Measurements from ENCODE around the gene TMEM72. TPM values are rescaled to one million over a fixed set of nuclear protein-coding genes. Genes with fewer than 3 reads are reported as not detected.

TMEM72 gene
- total RNA-seq, 1 experiment from 2014 or later: not detected

GRCh38 chr10:44955413-44956070 is 44.4 kb downstream of the TMEM72 start:
- no peak for DNase-seq (ENCODE audit: low read depth)

- no peak for DNase-seq (ENCODE audit: low read depth)
These were observed 45.1 kb downstream of the TMEM72 start for GRCh38 chr10:44956226-44956625.

GRCh38 chr10:44956717-44957706 is 45.9 kb downstream of the TMEM72 start:
- DNase-seq (ENCODE audit: low read depth): no peak

GRCh38 chr10:44958196-44958897 is 47.2 kb downstream of the TMEM72 start:
- peak; percentile 53 for DNase-seq (ENCODE audit: low read depth)

- DNase-seq (ENCODE audit: low read depth): no peak
These were observed 47.7 kb downstream of the TMEM72 start for GRCh38 chr10:44958898-44959246.

- DNase-seq (ENCODE audit: low read depth): peak; percentile 77
These were observed 48.3 kb downstream of the TMEM72 start, which contains the start of gene RASSF4 for GRCh38 chr10:44959247-44960087. Gene RASSF4 (plus strand): TSS chr10:44959802. CDS start chr10:44970203, 10,401 bp downstream.

- no peak for DNase-seq (ENCODE audit: low read depth)
These were observed 48.9 kb downstream of the TMEM72 start for GRCh38 chr10:44960088-44960460.

GRCh38 chr10:44960482-44961229 is 49.5 kb downstream of the TMEM72 start:
- no peak for DNase-seq (ENCODE audit: low read depth)

GRCh38 chr10:44961230-44961571 is 50.1 kb downstream of the TMEM72 start:
- no peak for DNase-seq (ENCODE audit: low read depth)

- no peak for DNase-seq (ENCODE audit: low read depth)
These were observed 51.0 kb downstream of the TMEM72 start for GRCh38 chr10:44961931-44962750.

- DNase-seq (ENCODE audit: low read depth): no peak
These were observed 52.0 kb downstream of the TMEM72 start for GRCh38 chr10:44962870-44963738.

GRCh38 chr10:44963772-44964633 is 52.9 kb downstream of the TMEM72 start:
- peak; percentile 78 for DNase-seq (ENCODE audit: low read depth)

GRCh38 chr10:44965104-44965503 is 54.0 kb downstream of the TMEM72 start:
- DNase-seq (ENCODE audit: low read depth): no peak

GRCh38 chr10:44965651-44966097 is 54.5 kb downstream of the TMEM72 start:
- no peak for DNase-seq (ENCODE audit: low read depth)

- peak; percentile 45 for DNase-seq (ENCODE audit: low read depth)
These were observed 55.1 kb downstream of the TMEM72 start for GRCh38 chr10:44966129-44966815.

- no peak for DNase-seq (ENCODE audit: low read depth)
These were observed 55.8 kb downstream of the TMEM72 start for GRCh38 chr10:44966816-44967509.

Measured in RPMI7951 (cell line).